Caco-2 (cell line): Measurements from ENCODE around the gene NAA60. TPM values are rescaled to one million over a fixed set of nuclear protein-coding genes. Genes with fewer than 3 reads are reported as not detected.

Experiments used
- BruUV-seq: library from RNA; stranded (reverse); fragments of 400-500 nt; replicated peaks from 2 replicates; lab custom pipeline; 2021; lab: Mats Ljungman, UMichigan
- CTCF ChIA-PET: fragments of 300-600 bp; sonication (Branson Sonifier 250); formaldehyde crosslinking; loops from one replicate; lab custom pipeline; 2022; ENCODE audit warnings: antibody characterized with exemption; lab: Charles Lee
- POLR2A ChIA-PET: fragments of 300-600 bp; sonication (Branson Sonifier 250); formaldehyde crosslinking; loops from one replicate; lab custom pipeline; 2022; ENCODE audit warnings: antibody characterized with exemption; lab: Charles Lee
- DNase-seq, 2 experiments: peaks; one replicate each; pipeline versions ENCODE4 v3.0.0 to v3.0.0-alpha.2; 2020 to 2022
- H3K27me3 ChIP-seq: replicated peaks from 2 replicates; pipeline ENCODE4 v1.6.0; 2011; ENCODE audit warnings: low read length; ENCODE audit not compliant: control insufficient read depth, insufficient read depth
- H3K36me3 ChIP-seq: 2 replicates; pipeline ENCODE4 v1.5.1; 2011; ENCODE audit warnings: low read length; ENCODE audit not compliant: control insufficient read depth, insufficient read depth
- H3K4me1 ChIP-seq: fragments of 250-450 bp; sonication (Bioruptor Pico); 2 replicates; pipeline ENCODE4 v1.5.1; 2020; ENCODE audit warnings: mild to moderate bottlenecking
- H3K4me3 ChIP-seq: 2 replicates; pipeline ENCODE4 v1.5.1; 2011; ENCODE audit warnings: low read depth, mild to moderate bottlenecking, control low read depth, low read length
- H3K9me3 ChIP-seq: fragments of 250-450 bp; sonication (Bioruptor Pico); 2 replicates; pipeline ENCODE4 v1.5.1; 2020; ENCODE audit warnings: mild to moderate bottlenecking, moderate library complexity
- H3K27ac Mint-ChIP-seq: one replicate; pipeline ENCODE4 v1.8.0; 2022; ENCODE audit warnings: mixed read lengths; ENCODE audit not compliant: unreplicated experiment
- H3K27me3 Mint-ChIP-seq: one replicate; pipeline ENCODE4 v1.8.0; 2022; ENCODE audit warnings: mixed read lengths; ENCODE audit not compliant: insufficient read depth, unreplicated experiment
- H3K36me3 Mint-ChIP-seq: one replicate; pipeline ENCODE4 v1.8.0; 2022; ENCODE audit warnings: mild to moderate bottlenecking, mixed read lengths; ENCODE audit not compliant: insufficient read depth, unreplicated experiment
- H3K4me1 Mint-ChIP-seq: one replicate; pipeline ENCODE4 v1.8.0; 2022; ENCODE audit warnings: low read depth, mixed read lengths; ENCODE audit not compliant: unreplicated experiment
- H3K4me3 Mint-ChIP-seq: one replicate; pipeline ENCODE4 v1.8.0; 2022; ENCODE audit warnings: mild to moderate bottlenecking, moderate library complexity, mixed read lengths; ENCODE audit not compliant: unreplicated experiment
- H3K9me3 Mint-ChIP-seq: one replicate; pipeline ENCODE4 v1.8.0; 2022; ENCODE audit warnings: mixed read lengths; ENCODE audit not compliant: unreplicated experiment
- CTCF ChIP-seq, 2 experiments: fragments of 200-600 bp in 1 of 2; IDR thresholded peaks; 1 replicate in 1 of 2; 2 replicates in 1 of 2; pipeline versions ENCODE4 v1.5.1 to v1.8.0; 2011 to 2022; ENCODE audit warnings: antibody characterized with exemption in 1 of 2, control low read depth in 1 of 2, inconsistent platforms in 1 of 2, low read depth in 1 of 2, low read length in 1 of 2, mild to moderate bottlenecking in 1 of 2, moderate library complexity in 1 of 2; ENCODE audit not compliant: insufficient read depth in 1 of 2, severe bottlenecking in 1 of 2, unreplicated experiment in 1 of 2
- intact Hi-C: fragments of 100-400 bp; cut with micrococcal nuclease; formaldehyde crosslinking; loops from one replicate; pipeline ENCODE4 v1.10.0; 2022; ENCODE audit not compliant: unreplicated experiment
- total RNA-seq: library from RNA; stranded (reverse); gene quantifications from 2 replicates; pipeline ENCODE4 v1.2.3, GENCODE V29; 2022

Gene NAA60
- total RNA-seq, 1 experiment from 2014 or later = 92.8 TPM

GRCh38 chr16:3434373-3434772 lies 9.1 kb upstream of the NAA60 start:
- BruUV-seq = no TSS peak
- intact Hi-C loops = no loop called here
- POLR2A ChIA-PET = no interaction called here
- DNase-seq = no peak
- H3K36me3 Mint-ChIP-seq = peaks cover 2% of the 10 kb centered on the region
- H3K9me3 Mint-ChIP-seq = peaks cover 1% of the 10 kb centered on the region
- Histone ChIP-seq H3K4me1 (no peaks in the 10 kb centered on the region), H3K4me3 (no peak overlapping the region), H3K9me3 (no peaks in the 10 kb centered on the region), H3K27me3 (no peaks in the 10 kb centered on the region), H3K36me3 (no peaks in the 10 kb centered on the region)
- CTCF ChIA-PET = no interaction called here
- H3K4me3 Mint-ChIP-seq = no peak overlapping the region
- H3K27ac Mint-ChIP-seq = no peak overlapping the region
- no peaks in the 10 kb centered on the region for H3K27me3 Mint-ChIP-seq
- no peaks in the 10 kb centered on the region for H3K4me1 Mint-ChIP-seq
- no peak for TF ChIP-seq CTCF (IDR thresholded peaks at IDR 0.05; ENCODE audit: insufficient read depth in 1 of 2, low read depth in 1 of 2, low read length in 1 of 2, severe bottlenecking in 1 of 2, unreplicated experiment in 1 of 2)

DNA sequence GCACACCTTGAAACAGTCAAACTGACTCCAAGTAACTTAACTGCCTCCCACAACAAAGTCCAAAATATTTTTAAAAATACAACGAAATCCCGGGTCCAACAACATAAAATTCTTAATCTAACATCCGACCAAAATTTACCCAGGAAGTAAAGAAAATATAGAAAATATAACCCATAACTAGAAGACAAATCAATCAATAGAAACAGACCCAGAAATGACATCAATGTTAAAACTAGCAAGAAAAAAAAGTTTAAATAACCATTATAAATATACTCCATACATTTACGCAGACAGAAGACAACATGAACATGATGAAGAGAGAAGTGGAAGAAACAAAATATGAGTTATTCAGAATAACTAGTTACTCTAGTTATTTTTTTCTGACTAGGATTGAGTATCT lies 3.8 kb upstream of the NAA60 start:
- no peaks in the 10 kb centered on the region; the same call in 1 of the 2 replicates for H3K9me3 ChIP-seq
- BruUV-seq = no TSS peak
- no peaks in the 10 kb centered on the region for H3K36me3 ChIP-seq
- Mint-ChIP-seq H3K27me3 (no peaks in the 10 kb centered on the region), H3K36me3 (peaks cover 17% of the 10 kb centered on the region), H3K27ac (no peak overlapping the region), H3K9me3 (peaks cover 9% of the 10 kb centered on the region), H3K4me1 (no peaks in the 10 kb centered on the region), H3K4me3 (no peak overlapping the region)
- TF ChIP-seq CTCF (IDR thresholded peaks at IDR 0.05; ENCODE audit: insufficient read depth in 1 of 2, low read depth in 1 of 2, low read length in 1 of 2, severe bottlenecking in 1 of 2, unreplicated experiment in 1 of 2) = no peak
- intact Hi-C loops = loop anchor here (5.0 kb wide), 1 partner anchor 157 kb away; the partner anchor contains the start of gene ZNF263
- no peak for DNase-seq
- POLR2A ChIA-PET = interaction anchor here (0.6 kb wide), 1 partner anchor 189 kb away, joined by 3 read pairs; no protein-coding TSS in a partner anchor
- no peak overlapping the region for H3K4me3 ChIP-seq
- H3K27me3 ChIP-seq = no peaks in the 10 kb centered on the region
- H3K4me1 ChIP-seq = no peaks in the 10 kb centered on the region
- CTCF ChIA-PET = no interaction called here

DNA sequence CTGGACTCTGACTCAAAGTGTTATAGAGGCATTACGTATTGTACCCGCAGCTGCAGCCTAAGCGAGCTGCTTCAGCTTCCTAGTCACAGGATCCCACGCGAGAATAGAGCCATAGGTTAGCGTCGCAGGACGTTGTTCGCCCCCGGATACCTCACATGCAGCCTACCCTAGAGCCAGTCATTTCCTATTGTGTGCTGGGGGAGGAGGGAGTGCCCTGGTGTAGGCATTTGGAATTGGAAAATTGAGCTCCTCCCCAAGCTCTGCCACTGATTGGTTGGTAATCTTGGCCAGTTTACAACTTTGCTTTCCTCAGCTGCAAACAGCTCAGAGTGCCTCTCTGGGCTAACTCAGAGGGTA lies 530 bp downstream of the NAA60 start:
- peak overlapping the region; percentile 91 for H3K4me3 Mint-ChIP-seq
- H3K36me3 Mint-ChIP-seq = peaks cover 23% of the 10 kb centered on the region
- H3K27me3 Mint-ChIP-seq = no peaks in the 10 kb centered on the region
- POLR2A ChIA-PET = interaction anchor here (0.6 to 2.3 kb wide), 6 partner anchors 10 to 161 kb away, joined by 3 to 25 read pairs (median 8); partner anchors contain the start of genes TIGD7, ZNF174, ZNF263 and ZNF75A
- peaks cover 9% of the 10 kb centered on the region for H3K9me3 Mint-ChIP-seq
- peak overlapping the region; percentile 94 for H3K27ac Mint-ChIP-seq
- BruUV-seq = TSS peak; percentile 84
- Histone ChIP-seq H3K9me3 (no peaks in the 10 kb centered on the region; the same call in 1 of the 2 replicates), H3K4me1 (no peaks in the 10 kb centered on the region), H3K4me3 (peak overlapping the region; percentile 54), H3K36me3 (no peaks in the 10 kb centered on the region), H3K27me3 (no peaks in the 10 kb centered on the region)
- H3K4me1 Mint-ChIP-seq = no peaks in the 10 kb centered on the region
- peak in 1 of 2 experiments; percentile 24 for DNase-seq
- no peak for TF ChIP-seq CTCF (IDR thresholded peaks at IDR 0.05; ENCODE audit: insufficient read depth in 1 of 2, low read depth in 1 of 2, low read length in 1 of 2, severe bottlenecking in 1 of 2, unreplicated experiment in 1 of 2)
- CTCF ChIA-PET = interaction anchor here (0.7 to 2.5 kb wide), 4 partner anchors 8 to 43 kb away, joined by 3 to 6 read pairs (median 4); partner anchors contain the start of genes ZNF174 and ZSCAN32
- intact Hi-C loops = loop anchor here (5.0 kb wide), 1 partner anchor 162 kb away; the partner anchor contains the start of gene ZNF263
